GM12874 (cell line): Measurements from ENCODE around the gene CCDC190.

Experiments
- CTCF ChIP-seq: IDR thresholded peaks from 2 replicates; pipeline ENCODE4 v1.5.1; 2011; ENCODE audit warnings: low read depth, mild to moderate bottlenecking, control low read depth, low read length, moderate library complexity; ENCODE audit not compliant: insufficient read depth

CCDC190 gene

GRCh38 chr1:162857850-162858249 is 3.1 kb downstream of the CCDC190 start:
- no peak for TF ChIP-seq CTCF

GRCh38 chr1:162856260-162856659 is 4.7 kb downstream of the CCDC190 start:
- no peak for TF ChIP-seq CTCF

GRCh38 chr1:162855461-162856150 is 5.4 kb downstream of the CCDC190 start:
- TF ChIP-seq CTCF = no peak

GRCh38 chr1:162854245-162854882 is 6.6 kb downstream of the CCDC190 start:
- TF ChIP-seq CTCF = peak; percentile 58

GRCh38 chr1:162851341-162851740 is 9.6 kb downstream of the CCDC190 start:
- no peak for TF ChIP-seq CTCF

- no peak for TF ChIP-seq CTCF
Measured at GRCh38 chr1:162849711-162850110, 11.3 kb downstream of the CCDC190 start.

- TF ChIP-seq CTCF = peak; percentile 79
Measured at GRCh38 chr1:162847839-162848453, 13.0 kb downstream of the CCDC190 start.
